Measurements from ENCODE around the gene KLRC2.
"Not testable (repeated sequence)": the region's sequence is repeated elsewhere in the genome, so short reads cannot be mapped to it uniquely, and the experiment has no call there.

Gene KLRC2

GRCh38 chr12:10435816-10436215 is at the start of gene KLRC2:
Gene KLRC2, minus strand, starts transcription at chr12:10436010. Its CDS starts 24 bp downstream, at chr12:10435986.
- H3K4me1 Mint-ChIP-seq (ENCODE audit: low read depth); H3K36me3 Mint-ChIP-seq; H3K4me3 Mint-ChIP-seq; H3K27me3 Mint-ChIP-seq; H3K9me3 Mint-ChIP-seq (ENCODE audit: low read depth); H3K27ac Mint-ChIP-seq: not testable (repeated sequence)

GRCh38 chr12:10481901-10482300 is 46.1 kb upstream of the KLRC2 start:
- Mint-ChIP-seq H3K4me3 (peak overlapping the region; percentile 44), H3K4me1 (ENCODE audit: low read depth) (peaks cover 42% of the 10 kb centered on the region), H3K9me3 (ENCODE audit: low read depth) (peaks cover 26% of the 10 kb centered on the region), H3K27ac (peak overlapping the region; percentile 72), H3K36me3 (peaks cover 51% of the 10 kb centered on the region)
- H3K27me3 Mint-ChIP-seq, result not testable (repeated sequence)

GRCh38 chr12:10472808-10473207 is 37.0 kb upstream of the KLRC2 start:
- not testable (repeated sequence) for H3K4me3 Mint-ChIP-seq; H3K27ac Mint-ChIP-seq; H3K27me3 Mint-ChIP-seq; H3K9me3 Mint-ChIP-seq (ENCODE audit: low read depth)
- peaks cover 14% of the 10 kb centered on the region for H3K4me1 Mint-ChIP-seq (ENCODE audit: low read depth)
- H3K36me3 Mint-ChIP-seq, result peaks cover 17% of the 10 kb centered on the region

- Mint-ChIP-seq H3K9me3 (ENCODE audit: low read depth) (peaks cover 7% of the 10 kb centered on the region), H3K36me3 (peaks cover 15% of the 10 kb centered on the region), H3K4me3 (no peak overlapping the region), H3K27me3 (no peaks in the 10 kb centered on the region), H3K27ac (no peak overlapping the region), H3K4me1 (ENCODE audit: low read depth) (peaks cover 9% of the 10 kb centered on the region)
Measured at GRCh38 chr12:10469701-10470100, 33.9 kb upstream of the KLRC2 start.

- Mint-ChIP-seq H3K9me3 (ENCODE audit: low read depth) (peaks cover 23% of the 10 kb centered on the region), H3K4me3 (no peak overlapping the region), H3K4me1 (ENCODE audit: low read depth) (peaks cover 9% of the 10 kb centered on the region), H3K36me3 (peaks cover 27% of the 10 kb centered on the region), H3K27ac (no peak overlapping the region), H3K27me3 (no peaks in the 10 kb centered on the region)
Measured at GRCh38 chr12:10466311-10466710, 30.5 kb upstream of the KLRC2 start.

GRCh38 chr12:10457760-10458159 is 21.9 kb upstream of the KLRC2 start:
- Mint-ChIP-seq H3K4me3 (no peak overlapping the region), H3K4me1 (ENCODE audit: low read depth) (peaks cover 4% of the 10 kb centered on the region), H3K27ac (no peak overlapping the region), H3K36me3 (peaks cover 38% of the 10 kb centered on the region), H3K9me3 (ENCODE audit: low read depth) (peaks cover 27% of the 10 kb centered on the region), H3K27me3 (no peaks in the 10 kb centered on the region)

- Mint-ChIP-seq H3K36me3 (peaks cover 29% of the 10 kb centered on the region), H3K4me3 (no peak overlapping the region), H3K4me1 (ENCODE audit: low read depth) (peaks cover 4% of the 10 kb centered on the region), H3K9me3 (ENCODE audit: low read depth) (peaks cover 18% of the 10 kb centered on the region), H3K27ac (no peak overlapping the region), H3K27me3 (no peaks in the 10 kb centered on the region)
Measured at GRCh38 chr12:10456856-10457255, 21.0 kb upstream of the KLRC2 start.

GRCh38 chr12:10455766-10456165 is 20.0 kb upstream of the KLRC2 start:
- H3K9me3 Mint-ChIP-seq (ENCODE audit: low read depth), result peaks cover 16% of the 10 kb centered on the region
- no peak overlapping the region for H3K4me3 Mint-ChIP-seq
- H3K4me1 Mint-ChIP-seq (ENCODE audit: low read depth), result peaks cover 4% of the 10 kb centered on the region
- H3K27me3 Mint-ChIP-seq, result no peaks in the 10 kb centered on the region
- H3K27ac Mint-ChIP-seq, result no peak overlapping the region
- peaks cover 27% of the 10 kb centered on the region for H3K36me3 Mint-ChIP-seq

- H3K27me3 Mint-ChIP-seq, result no peaks in the 10 kb centered on the region
- peaks cover 16% of the 10 kb centered on the region for H3K9me3 Mint-ChIP-seq (ENCODE audit: low read depth)
- peak overlapping the region; percentile 46 for H3K27ac Mint-ChIP-seq
- no peak overlapping the region for H3K4me3 Mint-ChIP-seq
- H3K4me1 Mint-ChIP-seq (ENCODE audit: low read depth), result peaks cover 4% of the 10 kb centered on the region
- peaks cover 25% of the 10 kb centered on the region for H3K36me3 Mint-ChIP-seq
Measured at GRCh38 chr12:10454531-10454930, 18.7 kb upstream of the KLRC2 start.

- Mint-ChIP-seq H3K27ac (no peak within 1 kb of the TSS), H3K4me3 (no peak within 1 kb of the TSS), H3K4me1 (ENCODE audit: low read depth) (peaks cover 8% of the 10 kb centered on the region)
Measured at GRCh38 chr12:10453156-10453555, 17.3 kb upstream of the KLRC2 start, which contains the start of gene KLRC1. Gene KLRC1, minus strand, starts transcription at chr12:10453377. Its CDS starts 2,221 bp downstream, at chr12:10451156.

GRCh38 chr12:10448236-10448635 is 12.4 kb upstream of the KLRC2 start:
- H3K9me3 Mint-ChIP-seq (ENCODE audit: low read depth), result no peaks in the 10 kb centered on the region
- no peaks in the 10 kb centered on the region for H3K36me3 Mint-ChIP-seq
- H3K27ac Mint-ChIP-seq, result no peak overlapping the region
- no peak overlapping the region for H3K4me3 Mint-ChIP-seq
- H3K4me1 Mint-ChIP-seq (ENCODE audit: low read depth), result peaks cover 13% of the 10 kb centered on the region
- H3K27me3 Mint-ChIP-seq, result no peaks in the 10 kb centered on the region

More at GRCh38 chr12:10453156-10453555, 17.3 kb upstream of the KLRC2 start, which contains the start of gene KLRC1:
- Mint-ChIP-seq H3K27me3 (no peaks in the 10 kb centered on the region), H3K9me3 (ENCODE audit: low read depth) (peaks cover 16% of the 10 kb centered on the region), H3K36me3 (peaks cover 19% of the 10 kb centered on the region)

GRCh38 chr12:10446052-10446451 is 10.2 kb upstream of the KLRC2 start:
- H3K4me3 Mint-ChIP-seq; H3K36me3 Mint-ChIP-seq; H3K27ac Mint-ChIP-seq; H3K9me3 Mint-ChIP-seq (ENCODE audit: low read depth); H3K27me3 Mint-ChIP-seq: not testable (repeated sequence)
- peaks cover 10% of the 10 kb centered on the region for H3K4me1 Mint-ChIP-seq (ENCODE audit: low read depth)

GRCh38 chr12:10441144-10441543 is 5.3 kb upstream of the KLRC2 start:
- not testable (repeated sequence) for H3K27ac Mint-ChIP-seq; H3K4me3 Mint-ChIP-seq; H3K9me3 Mint-ChIP-seq (ENCODE audit: low read depth); H3K36me3 Mint-ChIP-seq; H3K27me3 Mint-ChIP-seq; H3K4me1 Mint-ChIP-seq (ENCODE audit: low read depth)

- H3K9me3 Mint-ChIP-seq (ENCODE audit: low read depth); H3K4me1 Mint-ChIP-seq (ENCODE audit: low read depth); H3K36me3 Mint-ChIP-seq; H3K27ac Mint-ChIP-seq; H3K4me3 Mint-ChIP-seq; H3K27me3 Mint-ChIP-seq: not testable (repeated sequence)
Measured at GRCh38 chr12:10439608-10440274, 3.9 kb upstream of the KLRC2 start.

- not testable (repeated sequence) for H3K27me3 Mint-ChIP-seq, H3K36me3 Mint-ChIP-seq, H3K27ac Mint-ChIP-seq
Measured at GRCh38 chr12:10437601-10438000, 1.8 kb upstream of the KLRC2 start.

GRCh38 chr12:10430623-10431022 is 5.2 kb downstream of the KLRC2 start:
- not testable (repeated sequence) for H3K9me3 Mint-ChIP-seq (ENCODE audit: low read depth); H3K27ac Mint-ChIP-seq; H3K4me3 Mint-ChIP-seq; H3K36me3 Mint-ChIP-seq; H3K27me3 Mint-ChIP-seq; H3K4me1 Mint-ChIP-seq (ENCODE audit: low read depth)

More at GRCh38 chr12:10437601-10438000, 1.8 kb upstream of the KLRC2 start:
- not testable (repeated sequence) for H3K4me1 Mint-ChIP-seq (ENCODE audit: low read depth); H3K9me3 Mint-ChIP-seq (ENCODE audit: low read depth); H3K4me3 Mint-ChIP-seq

All from activated naive CD8-positive, alpha-beta T cell (primary cell).